WTC11 (cell line): Measurements from ENCODE around the gene ZDHHC11B.
"Not testable (repeated sequence)": the region's sequence is repeated elsewhere in the genome, so short reads cannot be mapped to it uniquely, and the experiment has no call there.

Source experiments
- ATF2 ChIP-seq: sonication (generic); formaldehyde crosslinking; IDR thresholded peaks from 2 replicates; pipeline ENCODE4 v1.8.1; 2022; ENCODE audit warnings: low read depth, missing genetic modification reagents, borderline replicate concordance
- CBFB ChIP-seq: sonication (generic); formaldehyde crosslinking; IDR thresholded peaks from 2 replicates; pipeline ENCODE4 v1.8.1; 2022; ENCODE audit warnings: mild to moderate bottlenecking, low read depth, missing genetic modification reagents
- CREB1 ChIP-seq: sonication (generic); formaldehyde crosslinking; IDR thresholded peaks from 2 replicates; pipeline ENCODE4 v1.8.0; 2023; ENCODE audit warnings: mild to moderate bottlenecking, missing genetic modification reagents
- CTCF ChIP-seq: fragments of 200-600 bp; IDR thresholded peaks from 2 replicates; pipeline ENCODE4 v1.8.0; 2022; ENCODE audit warnings: antibody characterized with exemption
- GABPB1 ChIP-seq: sonication (generic); formaldehyde crosslinking; IDR thresholded peaks from 2 replicates; pipeline ENCODE4 v1.8.1; 2023; ENCODE audit warnings: mild to moderate bottlenecking, missing genetic modification reagents
- KAT7 ChIP-seq: sonication (generic); formaldehyde crosslinking; IDR thresholded peaks from 2 replicates; pipeline ENCODE4 v1.8.1; 2023; ENCODE audit warnings: missing genetic modification reagents, mild to moderate bottlenecking, borderline replicate concordance
- MLX ChIP-seq: sonication (generic); formaldehyde crosslinking; IDR thresholded peaks from 2 replicates; pipeline ENCODE4 v1.8.1; 2023; ENCODE audit warnings: mild to moderate bottlenecking, missing genetic modification reagents, moderate library complexity
- ZMAT4 ChIP-seq: fragments of 250-450 bp; sonication (Bioruptor Pico); IDR thresholded peaks from 2 replicates; pipeline ENCODE4 v1.9.0; 2021; ENCODE audit warnings: mild to moderate bottlenecking
- ZNF232 ChIP-seq: sonication (generic); formaldehyde crosslinking; IDR thresholded peaks from 2 replicates; pipeline ENCODE4 v1.8.0; 2022; ENCODE audit warnings: mild to moderate bottlenecking, missing genetic modification reagents
- ZNF512 ChIP-seq: sonication (generic); formaldehyde crosslinking; IDR thresholded peaks from 2 replicates; pipeline ENCODE4 v1.8.1; 2022; ENCODE audit warnings: missing genetic modification reagents, borderline replicate concordance
- ZSCAN18 ChIP-seq: fragments of 250-450 bp; sonication (Bioruptor Pico); IDR thresholded peaks from 2 replicates; pipeline ENCODE4 v2.1.2; 2022; ENCODE audit warnings: mild to moderate bottlenecking, moderate library complexity

GRCh38 chr5:681317-682191 is 103.0 kb downstream of the ZDHHC11B start:
- TF ChIP-seq CTCF; ZNF512 (CRISPR knock-in tag); KAT7 (CRISPR knock-in tag); MLX (CRISPR knock-in tag); CREB1 (CRISPR knock-in tag); ZSCAN18 (CRISPR knock-in tag); CBFB (CRISPR knock-in tag); ZNF232 (CRISPR knock-in tag); GABPB1; ATF2 (CRISPR knock-in tag); ZMAT4 (CRISPR knock-in tag): not testable (repeated sequence)
